D721Med (cell line): ENCODE results near the gene KCNK1.
"Not testable (repeated sequence)": the region's sequence is repeated elsewhere in the genome, so short reads cannot be mapped to it uniquely, and the experiment has no call there.

Source experiments
- DNase-seq: peaks from one replicate; pipeline ENCODE4 v3.0.0; 2011; ENCODE audit warnings: low spot score; ENCODE audit not compliant: insufficient read length
- FAIRE-seq: peaks from 2 replicates; lab custom pipeline; 2011; peaks lifted over from hg19 to GRCh38; lab: Jason Lieb, UNC
- TF ChIP-seq, protein P1 (sequence below): IDR thresholded peaks from 2 replicates; pipeline ENCODE4 v1.5.1; 2012; ENCODE audit warnings: mild to moderate bottlenecking, control low read depth; ENCODE audit not compliant: insufficient read depth; ENCODE audit errors: missing control alignments

The KCNK1 gene

DNA sequence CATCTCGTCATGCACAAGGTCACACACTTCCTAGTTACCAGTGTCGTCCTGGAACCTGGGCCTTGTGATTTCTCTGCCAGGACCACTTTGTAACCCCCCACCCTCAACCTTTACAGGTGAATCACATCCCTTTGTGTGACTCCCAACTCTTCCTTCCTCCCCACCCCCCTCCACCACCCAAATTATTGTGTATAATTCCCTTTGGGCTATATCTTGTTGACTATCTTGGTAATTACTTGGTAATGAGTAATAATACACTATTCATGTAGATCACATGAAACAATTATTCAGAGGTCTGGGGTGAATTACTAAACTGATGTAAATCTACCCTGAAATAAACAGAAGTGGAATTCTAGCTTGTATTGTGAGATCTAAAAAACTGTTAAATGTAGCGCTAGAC lies 1.7 kb downstream of the KCNK1 start:
- FAIRE-seq = no peak
- TF ChIP-seq, protein P1, sequence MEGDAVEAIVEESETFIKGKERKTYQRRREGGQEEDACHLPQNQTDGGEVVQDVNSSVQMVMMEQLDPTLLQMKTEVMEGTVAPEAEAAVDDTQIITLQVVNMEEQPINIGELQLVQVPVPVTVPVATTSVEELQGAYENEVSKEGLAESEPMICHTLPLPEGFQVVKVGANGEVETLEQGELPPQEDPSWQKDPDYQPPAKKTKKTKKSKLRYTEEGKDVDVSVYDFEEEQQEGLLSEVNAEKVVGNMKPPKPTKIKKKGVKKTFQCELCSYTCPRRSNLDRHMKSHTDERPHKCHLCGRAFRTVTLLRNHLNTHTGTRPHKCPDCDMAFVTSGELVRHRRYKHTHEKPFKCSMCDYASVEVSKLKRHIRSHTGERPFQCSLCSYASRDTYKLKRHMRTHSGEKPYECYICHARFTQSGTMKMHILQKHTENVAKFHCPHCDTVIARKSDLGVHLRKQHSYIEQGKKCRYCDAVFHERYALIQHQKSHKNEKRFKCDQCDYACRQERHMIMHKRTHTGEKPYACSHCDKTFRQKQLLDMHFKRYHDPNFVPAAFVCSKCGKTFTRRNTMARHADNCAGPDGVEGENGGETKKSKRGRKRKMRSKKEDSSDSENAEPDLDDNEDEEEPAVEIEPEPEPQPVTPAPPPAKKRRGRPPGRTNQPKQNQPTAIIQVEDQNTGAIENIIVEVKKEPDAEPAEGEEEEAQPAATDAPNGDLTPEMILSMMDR = no peak

DNA sequence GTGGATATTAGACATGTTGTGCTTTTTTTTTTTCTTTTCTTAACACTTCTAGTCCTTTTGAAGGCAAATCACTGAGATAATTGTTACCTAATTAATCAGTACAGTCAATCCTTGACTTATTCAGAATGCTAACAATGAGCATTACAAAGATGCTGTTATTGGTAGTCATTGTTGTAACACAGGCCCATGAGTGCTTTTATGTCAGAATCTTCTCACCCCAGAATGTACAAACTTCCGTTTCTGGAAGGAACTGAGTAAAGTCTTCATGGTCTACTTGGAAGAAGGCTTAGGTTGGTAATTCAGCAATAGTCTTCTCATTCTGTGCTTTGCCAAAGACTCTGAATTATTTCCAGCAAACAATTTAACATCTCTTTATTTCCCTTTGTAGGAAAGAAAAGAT lies 3.1 kb downstream of the KCNK1 start:
- FAIRE-seq (no peak), DNase-seq (no peak)
- TF ChIP-seq, protein P1 = no peak

More for the DNA sequence above, 1.7 kb downstream of the KCNK1 start:
- DNase-seq = no peak

DNA sequence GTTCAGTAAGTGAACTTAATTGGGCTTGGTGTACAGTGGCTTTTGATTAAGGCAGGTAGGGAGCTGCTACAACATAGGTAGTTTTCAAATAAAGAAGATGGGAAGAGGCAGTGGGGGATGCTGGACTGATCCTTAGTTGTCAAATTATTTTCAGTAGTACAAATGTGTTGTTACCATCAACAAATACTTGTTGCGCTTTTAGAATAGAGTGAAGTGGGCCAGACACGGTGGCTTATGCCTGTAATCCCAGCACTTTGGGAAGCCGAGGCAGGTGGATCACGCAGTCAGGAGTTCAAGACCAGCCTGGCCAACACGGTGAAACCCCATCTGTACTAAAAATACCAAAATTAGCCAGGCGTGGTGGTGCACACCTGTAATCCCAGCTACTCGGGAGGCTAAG lies 5.5 kb downstream of the KCNK1 start:
- not testable (repeated sequence) for DNase-seq, FAIRE-seq

DNA sequence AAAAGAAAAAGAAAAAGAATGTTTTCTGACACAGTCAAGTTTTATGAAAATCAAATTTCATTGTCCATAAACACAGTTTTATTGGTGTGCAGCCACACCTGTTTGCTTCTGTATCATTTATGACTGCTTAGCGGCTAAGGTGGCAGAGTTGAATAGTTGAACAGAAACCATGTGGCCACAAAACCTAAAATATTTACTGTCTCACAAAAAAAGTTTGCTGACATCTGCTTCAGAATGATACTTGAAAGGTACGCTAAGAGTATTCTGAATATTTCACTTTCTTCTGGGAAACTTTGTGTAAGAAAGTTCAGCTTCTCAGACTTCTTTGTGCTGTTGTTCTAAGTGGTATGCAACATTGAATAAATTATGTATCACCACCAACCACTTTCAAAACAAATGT lies 6.2 kb downstream of the KCNK1 start:
- no peak for DNase-seq
- FAIRE-seq = no peak
- TF ChIP-seq, protein P1 = no peak

DNA sequence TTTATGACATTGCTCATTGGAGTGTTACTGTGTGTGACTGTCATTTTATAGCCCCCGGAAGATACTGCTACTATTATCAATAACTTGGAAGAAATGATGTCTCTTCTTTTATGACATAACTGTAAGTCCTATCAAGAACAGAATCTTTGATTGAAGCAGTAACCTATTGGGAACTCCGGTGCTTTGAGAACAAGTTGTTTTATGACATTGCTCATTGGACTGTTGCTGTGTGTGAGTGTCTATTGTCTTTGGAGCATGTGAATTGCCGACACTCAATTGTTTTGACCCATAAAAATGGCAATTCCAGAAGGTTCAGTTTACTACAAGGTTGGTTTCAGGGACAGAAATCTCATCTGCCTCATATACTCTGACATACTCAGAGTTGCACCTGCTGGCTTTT lies 8.0 kb downstream of the KCNK1 start:
- FAIRE-seq = no peak
- DNase-seq = no peak
- TF ChIP-seq, protein P1 = no peak

DNA sequence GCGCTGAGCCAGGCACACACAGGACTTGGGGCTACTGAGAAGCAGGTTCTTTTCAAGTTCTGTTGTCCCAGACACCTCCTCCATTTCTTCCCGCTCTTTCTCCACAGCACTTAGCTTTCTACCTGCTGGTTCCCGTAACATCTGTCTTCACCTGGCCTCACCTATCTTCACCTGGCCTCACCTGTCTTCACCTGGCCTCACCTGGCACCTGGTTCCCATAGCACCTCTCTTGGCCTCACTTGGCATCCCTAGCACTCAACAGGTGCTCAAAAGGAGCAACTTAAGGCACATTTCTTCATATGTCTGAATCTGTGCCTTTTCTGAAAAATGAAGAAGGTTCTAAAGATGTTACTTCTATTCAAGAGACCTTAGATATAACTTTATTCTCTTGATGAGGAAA lies 10.4 kb downstream of the KCNK1 start:
- DNase-seq (no peak), FAIRE-seq (no peak)
- TF ChIP-seq, protein P1 = no peak

DNA sequence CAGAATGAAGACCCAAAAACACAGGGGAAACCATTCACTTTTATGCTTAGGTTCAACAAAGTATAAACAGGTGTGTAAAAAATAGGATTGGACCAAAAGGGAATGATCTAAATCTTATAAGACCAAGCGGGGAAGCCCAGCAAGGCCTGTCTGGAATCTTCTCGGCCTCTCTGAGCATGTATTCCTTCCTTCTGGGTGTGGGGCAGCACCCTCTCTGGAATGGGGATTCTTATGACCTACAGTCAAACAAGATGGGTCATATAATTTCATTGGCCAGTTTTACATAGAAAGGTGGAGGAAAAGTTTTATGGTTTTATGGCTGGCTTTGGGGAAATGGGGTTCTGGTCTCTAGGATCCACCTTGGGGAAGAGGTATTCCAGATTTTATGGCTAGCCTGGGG lies 11.2 kb downstream of the KCNK1 start:
- TF ChIP-seq, protein P1 = no peak
- no peak for FAIRE-seq
- DNase-seq = no peak

DNA sequence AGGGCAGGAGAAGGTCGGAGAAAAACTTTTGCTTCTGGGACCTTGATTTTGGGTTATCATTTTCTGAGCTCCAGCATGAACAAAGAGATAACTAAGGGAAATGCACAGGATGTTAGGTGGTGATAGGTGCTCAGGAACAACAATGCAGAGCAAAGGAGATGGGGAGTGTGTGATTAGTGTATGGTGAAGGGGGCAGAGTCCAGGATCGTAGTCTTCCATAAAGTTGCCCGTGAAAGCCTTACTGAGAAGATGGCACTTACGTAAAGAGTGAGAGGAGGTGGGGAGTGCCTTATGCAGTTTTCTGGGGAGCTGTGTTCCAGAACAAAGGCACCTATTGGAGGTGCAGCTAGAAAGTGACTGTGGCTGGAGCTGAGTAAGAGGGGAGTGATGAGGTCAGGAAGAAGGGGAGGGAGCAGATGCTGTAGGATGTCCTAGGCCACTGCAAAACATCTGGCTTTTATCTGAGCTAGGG lies 11.6 kb downstream of the KCNK1 start:
- DNase-seq (no peak), FAIRE-seq (no peak)
- TF ChIP-seq, protein P1 = no peak
